CD4-positive, alpha-beta memory T cell (primary cell): ENCODE measurements around the gene GPC4. TPM values are rescaled to one million over a fixed set of nuclear protein-coding genes. Genes with fewer than 3 reads are reported as not detected.

Experiments used
- CTCF ChIA-PET: fragments of 350-600 bp; sonication (Branson Sonifier 250); formaldehyde crosslinking; loops from one replicate; lab custom pipeline; 2021; ENCODE audit warnings: inconsistent platforms; ENCODE audit not compliant: partially characterized antibody; lab: Charles Lee
- POLR2A ChIA-PET: fragments of 350-600 bp; sonication (Branson Sonifier 250); formaldehyde crosslinking; loops from one replicate; lab custom pipeline; 2021; ENCODE audit not compliant: partially characterized antibody; lab: Charles Lee
- DNase-seq, 5 donors: peaks; one replicate each; pipeline versions ENCODE4 v3.0.0 to v3.0.0-alpha.2; 2020 to 2022; ENCODE audit warnings: mixed read lengths in 1 of 5
- H3K27ac ChIP-seq: one replicate; pipeline ENCODE4 v1.7.0; 2013; ENCODE audit warnings: low read depth, low read length
- H3K27me3 ChIP-seq: 2 replicates; pipeline ENCODE4 v1.7.0; 2013; ENCODE audit warnings: mild to moderate bottlenecking, low read length, moderate library complexity; ENCODE audit not compliant: insufficient read depth
- H3K36me3 ChIP-seq: 2 replicates; pipeline ENCODE4 v1.7.0; 2013; ENCODE audit warnings: mild to moderate bottlenecking, low read length, moderate library complexity; ENCODE audit not compliant: insufficient read depth
- H3K4me1 ChIP-seq: 2 replicates; pipeline ENCODE4 v1.7.0; 2013; ENCODE audit warnings: mild to moderate bottlenecking, low read length, moderate library complexity; ENCODE audit not compliant: insufficient read depth
- H3K4me3 ChIP-seq, 2 donors: one replicate each; pipeline ENCODE4 v1.7.0; 2013; ENCODE audit warnings: low read length in 2 of 2, mild to moderate bottlenecking in 1 of 2
- H3K9me3 ChIP-seq, 2 donors: one replicate each; pipeline ENCODE4 v1.7.0; 2013; ENCODE audit warnings: low read length in 2 of 2, control low read depth in 1 of 2; ENCODE audit not compliant: control insufficient read depth in 1 of 2
- H3K27ac Mint-ChIP-seq, 7 donors: one replicate each; pipeline ENCODE4 v1.8.0; 2020 to 2021; ENCODE audit warnings: mixed read lengths in 7 of 7, mild to moderate bottlenecking in 6 of 7, inconsistent platforms in 3 of 7, moderate library complexity in 3 of 7
- H3K27me3 Mint-ChIP-seq, 2 donors: one replicate each; pipeline ENCODE4 v1.8.0; 2020 to 2021; ENCODE audit warnings: mixed read lengths in 2 of 2
- H3K36me3 Mint-ChIP-seq, 2 donors: one replicate each; pipeline ENCODE4 v1.8.0; 2020 to 2021; ENCODE audit warnings: mixed read lengths in 2 of 2, inconsistent platforms in 1 of 2, mild to moderate bottlenecking in 1 of 2
- H3K4me1 Mint-ChIP-seq, 4 donors: one replicate each; pipeline ENCODE4 v1.8.0; 2020 to 2021; ENCODE audit warnings: mixed read lengths in 4 of 4, mild to moderate bottlenecking in 1 of 4
- H3K4me3 Mint-ChIP-seq, 8 donors: one replicate each; pipeline ENCODE4 v1.8.0; 2020 to 2021; ENCODE audit warnings: mixed read lengths in 8 of 8, mild to moderate bottlenecking in 7 of 8, moderate library complexity in 6 of 8, inconsistent platforms in 3 of 8
- H3K9me3 Mint-ChIP-seq, 8 donors: one replicate each; pipeline ENCODE4 v1.8.0; 2020 to 2021; ENCODE audit warnings: mixed read lengths in 8 of 8, mild to moderate bottlenecking in 5 of 8, inconsistent platforms in 3 of 8, moderate library complexity in 1 of 8
- intact Hi-C: fragments of 100-400 bp; cut with micrococcal nuclease; formaldehyde crosslinking; loops from one replicate; pipeline ENCODE4 v1.15.1; 2023
- polyA plus RNA-seq, 2 donors: library from polyadenylated mRNA; unstranded; fragments of 300-500 nt; fragmentation: Illumina TruSeq; gene quantifications; one replicate each; pipeline ENCODE4 v1.2.3, GENCODE V29; 2021
- total RNA-seq, 2 experiments: library from RNA; stranded (reverse); gene quantifications; one replicate each; pipeline ENCODE4 v1.2.3, GENCODE V29; 2021

The GPC4 gene
- total and polyA plus RNA-seq, 4 experiments from 2014 or later, result not detected

DNA sequence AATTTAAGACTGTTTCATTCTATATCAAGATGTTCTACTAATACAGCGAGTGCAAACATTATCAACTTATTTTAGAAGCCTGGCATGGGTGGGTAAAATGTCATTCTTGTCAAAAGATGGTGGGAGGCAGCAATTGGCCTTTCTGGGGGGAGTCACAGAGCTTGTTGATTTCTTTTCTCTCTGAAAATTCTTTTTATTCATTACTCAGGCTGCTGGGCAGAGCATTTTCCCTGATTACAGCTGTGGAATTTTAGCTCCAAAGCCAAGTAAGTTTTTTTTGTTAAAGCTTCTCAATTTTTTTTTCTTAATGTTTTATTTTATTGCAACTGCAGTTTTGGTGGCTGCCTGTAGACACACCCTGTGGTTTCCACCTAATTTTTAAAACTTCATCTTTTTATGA, 50.4 kb downstream of the GPC4 start:
- no peaks in the 10 kb centered on the region for H3K9me3 ChIP-seq
- Mint-ChIP-seq H3K36me3 (no peaks in the 10 kb centered on the region), H3K27me3 (no peaks in the 10 kb centered on the region), H3K27ac (no peak overlapping the region), H3K9me3 (no peaks in the 10 kb centered on the region), H3K4me1 (no peaks in the 10 kb centered on the region), H3K4me3 (no peak overlapping the region)
- CTCF ChIA-PET, result no interaction called here
- intact Hi-C loops, result no loop called here
- no peak overlapping the region for H3K4me3 ChIP-seq
- H3K36me3 ChIP-seq, result no peaks in the 10 kb centered on the region
- no peaks in the 10 kb centered on the region for H3K4me1 ChIP-seq
- DNase-seq, result no peak
- no peaks in the 10 kb centered on the region for H3K27me3 ChIP-seq
- H3K27ac ChIP-seq, result no peak overlapping the region
- POLR2A ChIA-PET, result no interaction called here

DNA sequence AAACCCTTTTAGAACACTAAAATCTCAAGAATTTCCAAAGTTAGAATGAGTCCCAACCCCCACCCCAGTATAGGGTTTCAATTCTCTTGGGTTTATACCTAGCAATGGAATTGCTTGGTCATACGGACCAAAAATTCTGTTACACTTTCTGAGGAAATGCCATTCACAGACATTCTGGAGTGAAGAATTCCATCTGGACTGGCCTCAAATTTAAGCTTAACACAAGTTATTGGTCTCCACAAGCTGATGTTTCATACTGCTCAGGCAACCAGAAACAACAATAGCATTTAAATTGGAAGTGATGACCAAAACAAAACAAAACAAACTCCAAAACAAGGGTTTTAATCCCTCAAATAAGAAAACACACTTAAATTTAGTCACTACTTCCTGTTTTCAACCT, 51.1 kb downstream of the GPC4 start:
- no peak overlapping the region for H3K27ac Mint-ChIP-seq
- H3K4me3 Mint-ChIP-seq, result no peak overlapping the region
- no peaks in the 10 kb centered on the region for H3K36me3 ChIP-seq
- H3K4me3 ChIP-seq, result no peak overlapping the region
- POLR2A ChIA-PET, result no interaction called here
- no peaks in the 10 kb centered on the region for H3K27me3 Mint-ChIP-seq
- H3K36me3 Mint-ChIP-seq, result no peaks in the 10 kb centered on the region
- H3K4me1 ChIP-seq, result no peaks in the 10 kb centered on the region
- H3K9me3 ChIP-seq, result no peaks in the 10 kb centered on the region
- no peak for DNase-seq
- no peaks in the 10 kb centered on the region for H3K27me3 ChIP-seq
- intact Hi-C loops, result no loop called here
- CTCF ChIA-PET, result no interaction called here
- H3K9me3 Mint-ChIP-seq, result no peaks in the 10 kb centered on the region
- H3K27ac ChIP-seq, result no peak overlapping the region
- H3K4me1 Mint-ChIP-seq, result no peaks in the 10 kb centered on the region

DNA sequence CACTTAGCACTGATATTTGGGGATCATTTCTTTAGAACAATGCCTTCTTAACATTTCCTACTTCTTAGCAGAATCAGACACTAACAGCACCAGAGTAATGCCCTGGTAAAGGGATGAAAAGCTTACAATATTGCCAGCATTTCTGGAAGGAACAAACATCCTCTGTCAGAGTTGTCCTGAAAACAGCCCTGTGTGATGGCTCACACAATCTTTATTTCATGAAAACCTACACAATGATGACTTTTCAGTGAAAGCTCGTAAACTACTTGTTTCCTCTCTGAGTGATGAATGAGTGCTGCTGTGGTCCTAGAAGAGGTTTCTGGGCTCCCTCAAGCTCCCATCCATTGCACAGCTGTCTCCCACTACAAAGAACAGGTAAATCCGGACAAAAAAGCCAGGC, 52.8 kb downstream of the GPC4 start:
- H3K4me3 Mint-ChIP-seq, result no peak overlapping the region
- Histone ChIP-seq H3K27me3 (no peaks in the 10 kb centered on the region), H3K4me1 (no peaks in the 10 kb centered on the region), H3K9me3 (no peaks in the 10 kb centered on the region), H3K4me3 (no peak overlapping the region), H3K36me3 (no peaks in the 10 kb centered on the region), H3K27ac (no peak overlapping the region)
- no peaks in the 10 kb centered on the region for H3K9me3 Mint-ChIP-seq
- intact Hi-C loops, result no loop called here
- H3K27me3 Mint-ChIP-seq, result no peaks in the 10 kb centered on the region
- H3K4me1 Mint-ChIP-seq, result no peaks in the 10 kb centered on the region
- DNase-seq, result no peak
- H3K36me3 Mint-ChIP-seq, result no peaks in the 10 kb centered on the region
- ChIA-PET POLR2A (no interaction called here), CTCF (no interaction called here)
- H3K27ac Mint-ChIP-seq, result no peak overlapping the region

DNA sequence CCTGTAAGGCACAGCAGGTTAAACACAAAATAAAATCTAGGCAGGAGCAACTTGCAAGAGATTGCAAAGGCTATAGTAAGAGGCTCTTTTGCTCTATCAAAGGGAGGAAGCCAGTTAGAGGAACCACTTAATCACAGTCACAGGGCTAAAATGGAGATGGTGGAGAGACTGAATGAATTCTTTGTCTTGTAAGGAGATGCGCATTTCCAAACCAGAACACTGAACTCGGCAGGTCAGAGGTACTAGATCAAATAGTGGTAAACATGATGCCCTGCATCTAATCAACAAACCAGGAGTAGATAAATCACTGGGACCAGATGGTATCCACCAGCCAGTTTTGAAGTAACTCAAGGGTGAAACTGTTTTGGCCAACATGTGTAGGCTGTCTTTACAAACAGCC, 55.8 kb downstream of the GPC4 start:
- no peaks in the 10 kb centered on the region for H3K9me3 Mint-ChIP-seq
- intact Hi-C loops, result no loop called here
- Histone ChIP-seq H3K4me3 (no peak overlapping the region), H3K36me3 (no peaks in the 10 kb centered on the region), H3K27me3 (no peaks in the 10 kb centered on the region), H3K9me3 (no peaks in the 10 kb centered on the region), H3K4me1 (no peaks in the 10 kb centered on the region), H3K27ac (no peak overlapping the region)
- H3K27me3 Mint-ChIP-seq, result no peaks in the 10 kb centered on the region
- H3K36me3 Mint-ChIP-seq, result no peaks in the 10 kb centered on the region
- no peak overlapping the region for H3K4me3 Mint-ChIP-seq
- no peaks in the 10 kb centered on the region for H3K4me1 Mint-ChIP-seq
- ChIA-PET CTCF (no interaction called here), POLR2A (no interaction called here)
- H3K27ac Mint-ChIP-seq, result no peak overlapping the region
- DNase-seq, result no peak

DNA sequence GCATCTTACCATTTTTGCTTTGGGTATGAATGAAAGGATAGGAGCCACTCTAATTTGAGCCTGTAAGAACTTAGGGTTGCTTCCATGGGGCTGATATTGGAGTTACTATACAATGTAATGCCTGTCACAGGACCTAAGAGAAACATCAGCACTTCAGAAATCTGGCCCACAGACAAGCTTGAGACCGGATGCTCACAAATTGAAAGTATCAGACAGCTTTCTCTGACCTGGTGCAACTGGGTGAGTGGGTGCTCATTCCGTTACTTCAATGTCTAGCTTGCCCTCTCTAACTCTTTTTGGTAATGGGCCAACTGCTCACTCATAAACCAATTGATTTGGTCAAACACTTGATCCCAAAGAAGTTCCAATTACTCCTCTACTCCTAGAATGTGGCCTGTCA, 62.1 kb downstream of the GPC4 start:
- Mint-ChIP-seq H3K36me3 (no peaks in the 10 kb centered on the region), H3K9me3 (no peaks in the 10 kb centered on the region), H3K27ac (no peak overlapping the region), H3K27me3 (peaks cover 0 to 4% of the 10 kb centered on the region in 2 donors), H3K4me3 (no peak overlapping the region), H3K4me1 (no peaks in the 10 kb centered on the region)
- Histone ChIP-seq H3K27me3 (no peaks in the 10 kb centered on the region), H3K4me1 (no peaks in the 10 kb centered on the region), H3K9me3 (no peaks in the 10 kb centered on the region), H3K27ac (no peak overlapping the region), H3K4me3 (no peak overlapping the region), H3K36me3 (no peaks in the 10 kb centered on the region)
- intact Hi-C loops, result no loop called here
- POLR2A ChIA-PET, result no interaction called here
- no peak for DNase-seq
- CTCF ChIA-PET, result no interaction called here

DNA sequence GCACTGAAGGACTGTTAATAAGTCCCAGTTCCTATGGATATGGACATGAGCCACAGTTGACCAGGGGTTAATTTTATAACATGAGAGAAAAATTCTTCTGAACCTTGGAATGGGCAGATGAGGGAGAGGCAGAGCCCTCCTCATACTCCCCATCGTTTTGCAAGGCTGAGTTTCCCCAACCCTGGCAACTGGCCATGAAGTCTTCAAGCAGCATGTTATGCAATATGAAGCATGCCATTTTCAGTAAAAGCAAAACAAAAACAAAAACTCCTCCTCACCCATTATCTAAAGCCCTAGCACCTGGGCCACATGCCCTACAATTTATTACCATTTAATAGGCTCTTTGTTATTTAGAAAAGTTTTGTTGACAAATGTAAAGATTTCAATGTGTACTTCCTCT, 64.5 kb downstream of the GPC4 start:
- H3K27ac Mint-ChIP-seq, result no peak overlapping the region
- ChIA-PET POLR2A (no interaction called here), CTCF (no interaction called here)
- peaks cover 0 to 4% of the 10 kb centered on the region in 2 donors for H3K27me3 Mint-ChIP-seq
- intact Hi-C loops, result no loop called here
- Histone ChIP-seq H3K27ac (no peak overlapping the region), H3K4me3 (no peak overlapping the region), H3K36me3 (no peaks in the 10 kb centered on the region), H3K27me3 (no peaks in the 10 kb centered on the region), H3K9me3 (no peaks in the 10 kb centered on the region), H3K4me1 (no peaks in the 10 kb centered on the region)
- no peak overlapping the region for H3K4me3 Mint-ChIP-seq
- no peaks in the 10 kb centered on the region for H3K9me3 Mint-ChIP-seq
- DNase-seq, result no peak
- no peaks in the 10 kb centered on the region for H3K4me1 Mint-ChIP-seq
- no peaks in the 10 kb centered on the region for H3K36me3 Mint-ChIP-seq

DNA sequence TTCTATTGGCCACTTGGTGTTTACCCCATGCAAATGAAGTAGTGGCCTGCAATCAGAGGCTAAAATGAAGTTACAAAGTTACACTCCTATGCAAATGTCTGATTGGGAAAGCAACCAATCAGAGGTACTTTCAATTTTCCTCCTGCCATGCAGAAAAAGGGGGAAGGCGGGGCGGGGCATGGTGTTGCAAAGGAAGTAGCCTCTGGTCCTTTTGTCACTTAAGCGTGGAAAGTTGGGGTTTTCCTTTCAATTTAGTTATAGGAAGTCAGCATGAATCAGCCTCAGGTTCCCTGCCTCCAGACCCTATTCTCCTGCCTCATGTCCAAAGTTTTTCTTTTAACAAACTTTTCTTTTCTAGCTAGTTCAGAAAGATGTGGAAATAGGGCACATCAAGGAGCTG, 69.3 kb downstream of the GPC4 start:
- Mint-ChIP-seq H3K4me3 (no peak overlapping the region), H3K27ac (no peak overlapping the region), H3K9me3 (no peaks in the 10 kb centered on the region), H3K36me3 (no peaks in the 10 kb centered on the region), H3K4me1 (no peaks in the 10 kb centered on the region), H3K27me3 (no peaks in the 10 kb centered on the region)
- POLR2A ChIA-PET, result no interaction called here
- intact Hi-C loops, result no loop called here
- CTCF ChIA-PET, result no interaction called here
- Histone ChIP-seq H3K27me3 (no peaks in the 10 kb centered on the region), H3K4me1 (no peaks in the 10 kb centered on the region), H3K9me3 (no peaks in the 10 kb centered on the region), H3K4me3 (no peak overlapping the region), H3K27ac (no peak overlapping the region), H3K36me3 (no peaks in the 10 kb centered on the region)
- DNase-seq, result no peak

DNA sequence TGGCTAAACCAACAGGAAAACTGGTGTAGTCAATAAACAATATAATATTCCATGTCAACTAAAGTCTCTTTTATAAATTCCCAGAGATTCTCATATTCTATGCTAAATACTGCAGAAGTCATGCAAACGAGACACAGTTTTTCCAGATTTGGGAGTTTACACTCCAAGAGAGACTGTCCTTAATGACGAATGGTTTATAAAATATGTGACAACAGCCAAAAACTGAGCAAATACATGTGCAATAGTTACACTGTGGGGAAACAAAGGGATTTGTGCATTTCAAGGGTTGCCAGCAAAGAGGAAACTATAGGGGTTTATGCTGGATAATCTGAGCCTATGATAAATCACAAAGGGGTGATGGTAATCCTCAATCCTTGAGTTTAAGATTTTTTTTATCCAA, 75.7 kb downstream of the GPC4 start:
- no peak overlapping the region for H3K4me3 ChIP-seq
- H3K36me3 ChIP-seq, result no peaks in the 10 kb centered on the region
- no peaks in the 10 kb centered on the region for H3K4me1 ChIP-seq
- no peaks in the 10 kb centered on the region for H3K9me3 Mint-ChIP-seq
- ChIA-PET POLR2A (no interaction called here), CTCF (no interaction called here)
- intact Hi-C loops, result no loop called here
- no peak for DNase-seq
- H3K4me1 Mint-ChIP-seq, result no peaks in the 10 kb centered on the region
- no peaks in the 10 kb centered on the region for H3K9me3 ChIP-seq
- no peak overlapping the region for H3K27ac ChIP-seq
- no peaks in the 10 kb centered on the region for H3K36me3 Mint-ChIP-seq
- no peak overlapping the region for H3K27ac Mint-ChIP-seq
- no peaks in the 10 kb centered on the region for H3K27me3 Mint-ChIP-seq
- H3K27me3 ChIP-seq, result no peaks in the 10 kb centered on the region
- no peak overlapping the region for H3K4me3 Mint-ChIP-seq
